GM19467 (cell line): Measurements from ENCODE around the gene RAD51AP2.
"Not testable (repeated sequence)": the region's sequence is repeated elsewhere in the genome, so short reads cannot be mapped to it uniquely, and the experiment has no call there.

Experiments
- ATAC-seq: cut with Tn5 transposase; IDR thresholded peaks from one replicate; pipeline ENCODE4 v1.9.1; 2021; ENCODE audit warnings: mild to moderate bottlenecking, moderate library complexity; ENCODE audit not compliant: unreplicated experiment

RAD51AP2 gene

DNA sequence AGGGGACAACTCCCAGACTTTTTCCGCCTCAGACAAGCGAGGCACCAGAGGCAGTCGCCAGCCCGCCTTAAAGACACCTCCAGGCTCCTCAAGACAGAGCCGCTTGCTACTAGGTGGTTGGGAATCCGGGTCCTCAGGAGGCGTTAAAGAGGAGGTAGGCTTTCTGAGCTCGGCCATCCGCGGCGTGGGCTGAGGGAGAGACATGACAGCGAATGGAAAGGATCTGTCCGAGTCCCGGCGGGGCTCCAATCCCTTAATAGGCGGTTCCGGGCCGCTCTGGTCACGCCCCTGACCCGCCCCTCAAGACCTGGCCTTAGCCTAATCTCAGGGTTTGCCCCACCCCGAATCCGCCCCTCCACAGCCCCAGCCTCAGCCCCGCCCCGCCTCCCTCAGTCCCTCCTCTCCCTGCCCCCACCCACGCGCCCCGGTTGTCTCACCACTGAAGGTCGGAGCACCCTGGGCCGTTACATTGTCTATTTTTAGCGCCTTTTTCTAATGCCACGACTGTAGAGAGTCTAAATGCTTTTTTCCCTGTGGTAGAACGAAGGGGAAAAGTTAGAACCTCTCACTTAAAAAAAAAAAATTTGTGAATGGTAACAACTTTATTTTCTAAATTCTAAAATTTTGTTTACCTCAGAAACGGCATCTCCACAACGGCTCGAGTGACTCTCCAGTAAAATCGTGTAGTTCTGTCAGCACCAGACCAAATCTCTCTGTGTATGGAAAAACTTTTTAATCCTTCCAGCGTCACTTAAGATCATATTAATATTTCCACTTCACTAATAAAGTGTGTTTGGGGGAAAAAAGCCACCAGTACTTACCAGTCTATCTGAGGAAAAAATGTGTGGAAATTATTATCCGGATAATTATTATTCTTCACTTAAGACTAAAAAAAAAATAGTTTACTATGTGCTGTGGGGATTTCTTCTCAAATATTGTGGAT, at the start of gene RAD51AP2:
TSS of gene RAD51AP2 (minus strand) at position 229 of the 943 bp plus-strand sequence. CDS start at position 204, 25 bp downstream.
- peak; percentile 81 for ATAC-seq

DNA sequence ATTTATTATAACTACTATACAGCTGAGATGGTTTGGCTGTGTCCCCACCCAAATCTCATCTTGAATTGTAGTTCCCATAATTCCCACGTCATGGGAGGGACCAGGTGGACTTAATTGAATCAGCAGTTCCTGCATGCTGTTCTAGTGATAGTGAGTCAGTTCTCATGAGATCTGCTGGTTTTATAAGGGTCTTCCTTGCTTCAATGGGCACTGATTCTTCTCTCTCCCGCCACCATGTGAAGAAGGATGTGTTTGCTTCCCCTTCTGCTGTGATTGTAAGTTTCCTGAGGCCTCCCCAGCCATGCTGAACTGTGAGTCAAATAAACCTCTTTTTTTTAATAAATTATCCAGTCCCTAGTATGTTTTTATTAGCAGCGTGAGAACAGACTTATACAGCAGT, 47.5 kb upstream of the RAD51AP2 start:
- ATAC-seq, result not testable (repeated sequence)

DNA sequence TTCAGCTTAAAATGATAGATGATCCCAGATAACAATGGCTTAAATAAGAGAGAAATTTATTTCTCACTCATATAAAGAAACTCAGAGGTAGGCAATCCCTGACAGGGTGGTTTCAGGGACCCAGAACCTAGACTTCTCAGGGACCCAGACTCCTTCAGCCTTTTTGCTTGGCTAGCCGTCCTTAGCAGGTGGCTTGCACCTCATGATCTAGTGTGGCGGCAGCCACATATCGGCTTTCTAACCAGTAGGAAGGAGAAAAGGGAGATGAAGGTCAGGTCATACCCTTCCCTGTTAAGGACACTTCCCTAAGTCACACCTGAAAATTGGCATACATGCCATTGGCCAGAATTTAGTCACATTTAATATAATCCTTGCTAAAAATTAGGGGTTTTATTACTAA, 40.6 kb upstream of the RAD51AP2 start:
- ATAC-seq, result no peak

DNA sequence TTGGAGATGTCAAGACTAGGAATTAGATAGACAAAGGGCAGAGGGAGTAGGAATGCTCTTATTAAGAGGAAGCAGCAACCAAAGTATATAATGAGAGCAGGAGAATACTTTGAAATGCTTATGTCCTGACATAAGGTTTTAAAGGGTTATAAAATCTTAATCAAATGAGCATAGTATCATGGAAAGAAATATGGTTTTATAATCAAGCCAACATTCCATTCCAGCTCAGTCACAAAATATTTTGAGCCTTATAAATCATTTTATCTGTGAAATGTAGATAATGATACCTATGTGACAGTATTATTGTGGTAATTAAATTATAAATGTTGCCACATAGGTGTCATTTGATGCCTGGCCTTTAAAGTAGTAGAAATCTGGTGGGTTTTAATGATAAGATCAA, 39.8 kb upstream of the RAD51AP2 start:
- no peak for ATAC-seq

DNA sequence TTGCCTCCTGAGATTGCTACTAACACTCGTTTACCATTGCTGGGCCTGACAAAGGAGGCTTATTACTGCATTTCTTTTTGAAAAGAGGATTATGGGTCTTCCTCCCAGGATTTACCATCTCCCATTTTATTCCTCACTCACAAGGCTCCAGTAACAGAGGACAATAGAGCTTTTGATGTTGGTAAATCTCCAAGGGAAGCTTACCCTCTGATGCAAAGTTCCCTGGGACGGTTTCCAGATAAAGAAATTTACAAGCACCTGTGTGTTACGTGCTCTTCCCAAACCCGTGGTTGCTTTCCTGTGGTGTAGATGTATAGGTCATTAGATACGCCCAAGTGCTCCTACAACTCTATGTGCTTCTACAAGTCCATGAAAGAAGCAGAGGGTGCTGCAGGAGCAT, 39.4 kb upstream of the RAD51AP2 start:
- no peak for ATAC-seq

DNA sequence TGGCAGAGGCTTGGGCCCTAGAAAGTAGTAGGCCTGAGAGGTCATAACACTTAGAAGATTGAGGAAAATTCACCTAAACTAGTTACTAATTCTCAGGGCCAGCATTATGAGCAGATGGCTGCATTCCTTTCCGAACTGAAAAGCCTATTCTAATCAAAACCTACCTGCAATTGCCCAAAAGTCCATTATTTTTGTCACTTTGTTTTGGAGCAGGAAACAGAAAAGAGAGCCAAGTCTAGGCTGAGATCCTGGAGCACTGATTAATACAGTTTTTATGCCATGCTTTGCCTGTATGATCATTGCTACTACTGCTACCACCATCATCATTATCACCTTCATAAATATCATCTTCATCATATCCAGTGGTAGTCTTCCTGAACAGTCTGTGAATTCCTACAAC, 36.9 kb upstream of the RAD51AP2 start:
- no peak for ATAC-seq

DNA sequence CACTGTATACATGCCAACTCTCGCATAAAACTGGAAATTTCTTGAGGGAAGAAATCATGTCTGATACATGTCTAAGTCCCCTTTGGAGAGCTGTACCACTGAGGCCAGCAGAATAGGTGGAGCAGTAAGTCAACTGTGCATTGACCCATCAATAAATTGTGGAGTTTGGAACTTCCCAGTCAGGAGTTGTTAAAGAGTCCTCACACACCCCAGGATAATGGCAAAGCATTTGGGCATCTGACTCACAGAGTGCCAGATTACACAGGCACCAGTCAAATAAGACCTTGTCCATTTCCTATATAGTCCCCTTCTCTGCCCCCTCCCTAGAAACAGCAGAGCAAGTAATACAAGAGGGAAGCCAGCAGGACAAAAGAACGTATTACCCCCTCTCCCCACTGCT, 32.7 kb upstream of the RAD51AP2 start:
- ATAC-seq, result no peak

DNA sequence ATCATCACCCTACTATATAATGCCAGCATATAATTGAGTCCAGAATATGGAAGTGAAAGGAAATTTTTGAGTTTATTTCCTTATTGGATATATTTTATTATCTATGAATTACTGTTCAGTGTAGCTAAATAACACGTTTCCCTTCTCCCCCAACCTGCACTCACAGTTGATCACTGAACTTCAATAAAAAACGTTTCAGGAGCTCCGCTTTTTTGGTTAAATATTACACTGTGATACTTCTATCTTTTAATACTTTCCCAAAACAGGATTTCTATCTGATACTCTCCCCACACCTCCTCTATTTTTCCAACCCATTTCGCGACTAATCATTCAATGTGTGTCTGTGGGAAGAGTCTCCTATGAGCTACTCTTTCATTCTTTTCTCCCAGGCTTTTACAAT, 29.5 kb upstream of the RAD51AP2 start:
- no peak for ATAC-seq

DNA sequence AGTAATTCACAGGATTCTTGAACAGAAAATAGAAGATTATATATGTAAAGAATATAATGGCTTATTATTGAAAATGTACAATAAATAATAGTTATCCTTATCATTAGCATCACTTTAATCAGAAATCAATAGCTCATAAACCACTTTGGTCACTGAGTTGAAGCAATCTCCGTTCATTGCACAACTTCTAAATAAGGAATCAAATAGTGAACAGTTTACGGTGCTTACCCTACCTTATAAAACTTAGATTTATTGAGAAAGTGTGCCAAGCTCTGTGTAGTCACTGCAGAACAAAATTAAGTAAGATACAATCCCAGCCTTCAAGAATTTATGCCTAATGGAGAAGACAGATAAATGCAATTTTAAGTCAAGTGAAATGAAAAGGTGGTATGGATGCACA, 29.0 kb upstream of the RAD51AP2 start:
- no peak for ATAC-seq

DNA sequence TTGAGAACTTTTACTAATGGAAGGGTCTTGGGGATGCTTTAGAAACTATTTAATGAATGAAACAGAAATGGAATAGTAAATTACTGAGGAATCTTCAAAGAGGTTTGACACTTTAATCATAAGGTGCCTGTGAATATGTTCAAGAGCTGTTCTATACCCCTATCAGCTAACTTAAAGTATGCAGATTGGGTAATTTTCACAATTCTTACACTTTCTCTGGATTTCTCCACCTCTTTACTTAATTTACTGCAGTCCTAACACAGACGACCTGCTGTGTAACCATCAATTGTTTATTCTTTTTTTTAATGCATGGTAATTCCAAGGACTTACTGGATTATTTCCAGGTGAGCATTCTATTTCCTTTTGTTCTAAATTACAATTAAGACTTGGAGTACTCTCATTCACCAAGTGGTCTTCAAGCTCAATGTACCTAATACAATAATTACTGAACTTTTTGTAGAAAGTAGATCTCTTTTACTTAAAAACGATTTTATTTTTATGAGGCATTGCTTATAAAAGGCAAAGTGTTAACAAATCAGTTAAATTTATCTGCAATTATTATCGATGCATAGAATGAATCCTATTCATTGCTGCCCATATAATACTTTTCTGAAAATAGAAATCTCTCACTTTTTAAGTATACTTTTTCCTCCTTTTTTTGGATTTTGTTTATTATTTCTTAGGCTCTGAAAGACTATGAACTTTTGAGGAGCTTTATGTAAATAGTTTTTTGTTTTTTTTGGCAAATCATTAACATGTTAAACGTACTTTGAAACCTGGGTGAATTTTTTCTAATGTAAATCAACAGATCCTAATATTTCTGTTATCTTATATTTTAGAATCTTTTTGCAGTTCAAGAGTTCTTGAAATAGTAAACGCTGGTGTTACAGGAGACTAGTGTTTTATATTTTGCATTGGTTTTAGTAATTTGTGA, 27.7 kb upstream of the RAD51AP2 start:
- no peak for ATAC-seq

DNA sequence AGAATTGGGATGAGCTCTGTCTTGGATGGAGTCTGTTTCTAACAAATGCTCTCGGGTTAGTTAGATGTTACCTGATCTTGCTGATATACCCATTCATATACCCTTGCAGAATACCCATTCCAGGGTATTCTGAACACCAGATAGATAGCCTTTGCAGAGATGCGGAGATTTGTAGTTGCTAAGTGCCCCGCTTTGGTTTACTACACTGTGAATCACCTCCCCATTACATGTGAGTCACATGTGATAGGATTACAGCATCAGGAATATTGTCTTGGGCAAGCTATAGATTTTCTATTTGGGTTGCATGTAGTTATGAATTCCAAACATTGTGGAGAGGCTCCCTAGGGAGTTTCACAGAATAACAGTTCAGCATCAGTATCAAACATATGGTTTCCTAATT, 26.0 kb upstream of the RAD51AP2 start:
- no peak for ATAC-seq

DNA sequence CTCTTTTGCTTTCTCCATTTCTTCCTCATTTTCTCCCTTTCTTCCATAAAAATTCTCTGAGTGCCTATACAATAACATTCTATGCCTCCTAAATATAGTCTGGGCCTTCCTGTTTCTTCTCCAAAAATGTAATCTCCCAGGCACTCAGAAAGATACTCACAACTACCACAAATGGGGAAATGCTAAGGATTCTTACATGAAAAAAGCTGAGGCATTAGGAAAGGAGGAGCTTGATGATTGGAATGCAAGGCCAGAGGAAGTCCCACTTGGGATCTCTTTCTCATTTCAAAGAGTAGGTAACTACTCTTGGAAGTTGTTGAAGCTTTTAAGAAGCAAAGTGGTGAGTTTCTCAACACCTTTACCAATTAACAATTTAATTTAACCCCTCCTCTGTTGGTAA, 25.6 kb upstream of the RAD51AP2 start:
- no peak for ATAC-seq

DNA sequence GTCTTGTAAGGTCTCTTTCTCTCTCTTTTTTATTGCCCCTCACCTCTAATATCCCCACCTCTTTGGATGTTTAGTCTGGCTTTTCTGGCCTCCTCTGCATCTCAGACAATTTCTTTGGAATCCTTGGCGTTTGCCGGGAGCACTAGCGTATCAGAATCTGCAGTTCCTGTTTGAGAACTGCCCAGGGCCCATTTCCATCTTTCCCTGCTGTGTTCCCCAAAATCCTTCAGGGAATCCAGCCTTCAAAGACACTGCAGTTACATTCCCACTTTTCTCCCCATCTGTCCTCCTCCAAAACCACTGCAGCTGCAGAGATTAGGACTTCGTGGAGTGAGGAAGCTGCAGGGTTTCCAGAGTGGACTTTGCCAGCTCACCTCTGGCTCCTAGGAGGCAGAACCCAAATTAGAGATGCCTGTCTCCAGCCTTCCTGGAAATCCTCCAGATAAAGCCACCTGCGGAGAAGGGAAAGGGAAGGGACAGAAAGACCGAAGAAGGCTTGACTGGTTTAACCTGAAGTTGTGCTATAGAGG, 25.0 kb upstream of the RAD51AP2 start:
- no peak for ATAC-seq

DNA sequence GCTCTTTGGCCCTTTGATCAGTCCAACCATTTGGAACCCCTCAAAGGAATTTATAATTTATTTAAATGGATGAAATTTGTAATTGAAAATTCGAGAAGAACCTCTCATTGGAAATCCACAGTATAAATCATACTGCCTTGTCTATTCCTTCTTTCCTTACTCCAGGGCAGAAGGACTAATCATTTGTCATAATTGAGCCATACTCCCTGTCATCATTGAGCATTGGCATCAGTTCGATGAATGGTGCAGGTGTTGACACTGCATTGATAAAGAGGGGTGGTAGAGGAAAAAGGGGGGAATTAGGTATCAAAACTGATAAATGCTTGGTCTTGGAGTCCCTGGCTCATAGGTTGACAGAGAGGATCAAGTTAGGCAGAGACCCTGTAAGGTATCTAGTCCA, 24.2 kb upstream of the RAD51AP2 start:
- no peak for ATAC-seq

DNA sequence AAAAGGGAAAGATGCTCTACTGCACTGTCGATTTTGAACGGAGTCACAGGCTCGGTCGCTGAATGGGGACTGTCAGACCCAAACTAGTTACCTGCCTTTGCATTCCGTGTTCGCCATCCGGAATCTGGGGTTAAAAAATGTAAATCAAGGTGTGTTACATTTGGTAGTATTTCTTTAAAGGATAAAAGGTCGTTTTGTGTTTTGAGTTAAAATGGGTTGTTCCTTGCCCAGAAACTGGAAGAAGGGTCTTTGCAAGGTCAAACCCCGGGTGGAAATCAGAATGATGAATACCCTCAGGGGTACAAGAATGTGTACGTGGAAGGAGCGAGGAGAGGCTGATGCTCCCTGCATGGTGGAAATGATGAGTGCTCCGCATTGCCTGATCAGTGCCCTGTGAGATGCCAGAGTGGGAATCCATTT, 23.3 kb upstream of the RAD51AP2 start:
- ATAC-seq, result no peak

DNA sequence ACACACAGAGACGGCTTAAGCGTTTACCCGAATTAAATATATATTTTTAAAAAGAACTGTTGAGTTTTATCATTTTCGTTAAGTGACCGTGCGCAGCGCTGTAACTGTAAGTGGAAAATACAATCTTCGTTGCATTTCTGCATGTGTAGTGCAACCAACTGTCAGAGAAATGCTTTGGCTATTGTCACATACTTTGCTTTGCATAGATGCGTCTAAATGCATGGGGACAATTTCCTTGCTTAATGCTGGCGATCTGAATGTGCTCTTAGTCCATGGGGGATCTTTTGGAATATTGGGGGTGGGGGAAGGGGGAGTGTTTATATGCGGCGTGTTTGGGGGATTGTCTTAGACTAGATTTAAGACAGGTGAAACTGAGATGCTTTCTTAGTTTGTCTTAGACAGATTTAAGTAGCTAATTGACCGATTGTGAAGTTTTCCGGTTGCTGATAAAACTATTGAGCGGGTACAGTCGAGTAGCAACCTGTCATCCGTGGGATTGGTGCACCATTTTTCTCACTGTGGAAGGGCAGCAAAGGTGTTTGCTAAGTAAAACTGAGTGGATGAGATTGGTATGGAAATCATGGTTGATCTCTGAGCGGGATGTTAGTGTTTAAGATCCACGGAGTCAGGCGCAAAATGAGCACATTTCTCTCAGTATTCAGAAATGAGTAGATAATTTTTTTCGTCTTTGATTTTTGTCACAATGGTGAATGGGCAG, 22.7 kb upstream of the RAD51AP2 start:
- ATAC-seq, result no peak

DNA sequence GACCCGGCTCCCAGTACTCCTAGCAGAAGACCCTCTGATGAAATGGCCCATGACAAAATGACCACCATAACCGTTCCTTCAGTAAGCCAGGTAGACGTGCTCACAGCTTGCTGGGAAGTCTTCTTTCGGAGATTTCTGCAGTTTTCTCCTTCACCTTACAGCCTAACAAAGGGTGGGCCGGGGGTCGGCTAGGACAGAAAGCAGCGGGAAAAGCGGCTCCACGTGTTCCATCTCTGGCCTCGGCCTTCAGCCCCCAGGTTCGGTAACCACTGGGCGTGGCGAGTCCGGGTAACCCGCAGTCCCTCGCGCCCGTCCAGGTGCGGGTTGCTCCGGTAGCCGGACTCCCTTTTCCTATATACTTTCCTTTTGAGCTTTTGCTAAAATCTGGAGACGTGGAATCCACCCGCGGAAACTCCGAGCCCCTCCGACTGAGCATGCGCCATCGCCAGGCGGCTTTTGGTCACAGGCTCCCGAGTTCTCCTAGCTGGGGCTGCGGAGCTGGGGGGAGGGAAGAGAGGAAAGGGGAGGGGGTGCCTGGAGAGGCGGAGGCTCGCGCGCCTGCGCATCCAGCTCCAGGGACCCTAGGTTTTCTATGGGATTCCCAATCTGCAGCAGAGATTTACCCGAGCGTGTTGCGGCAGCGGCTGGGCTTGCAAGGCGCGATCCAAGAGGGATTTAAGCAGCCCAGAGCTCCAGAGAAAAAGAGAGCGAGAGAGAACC, 22.0 kb upstream of the RAD51AP2 start, which contains the start of gene VSNL1:
TSS of gene VSNL1 (plus strand) at position 604 of the 720 bp plus-strand sequence. CDS start 51,379 bp downstream, outside the sequence.
- ATAC-seq, result no peak

DNA sequence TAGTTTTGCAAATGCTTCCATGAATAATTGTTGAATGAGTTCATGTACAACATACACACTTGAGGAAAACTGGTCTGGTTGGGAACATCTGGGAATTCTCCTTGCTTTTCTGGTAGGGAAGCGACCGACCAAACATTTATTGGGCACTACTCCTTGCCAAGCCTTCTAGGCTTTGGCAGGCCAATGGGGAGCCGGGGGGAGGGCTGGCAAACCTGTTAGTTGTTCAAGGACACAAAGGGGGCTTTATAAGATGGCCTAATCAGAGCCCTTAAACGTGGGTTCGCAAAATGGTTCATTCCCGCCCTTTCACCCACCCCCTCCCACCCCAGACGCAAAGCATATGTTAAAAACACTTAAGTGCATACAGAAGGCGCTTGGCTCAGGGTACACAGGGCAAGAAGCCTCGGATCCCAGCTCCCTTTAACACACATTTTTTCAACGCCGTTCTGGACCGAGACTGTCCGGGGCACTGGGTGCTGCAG, 21.4 kb upstream of the RAD51AP2 start:
- no peak for ATAC-seq

DNA sequence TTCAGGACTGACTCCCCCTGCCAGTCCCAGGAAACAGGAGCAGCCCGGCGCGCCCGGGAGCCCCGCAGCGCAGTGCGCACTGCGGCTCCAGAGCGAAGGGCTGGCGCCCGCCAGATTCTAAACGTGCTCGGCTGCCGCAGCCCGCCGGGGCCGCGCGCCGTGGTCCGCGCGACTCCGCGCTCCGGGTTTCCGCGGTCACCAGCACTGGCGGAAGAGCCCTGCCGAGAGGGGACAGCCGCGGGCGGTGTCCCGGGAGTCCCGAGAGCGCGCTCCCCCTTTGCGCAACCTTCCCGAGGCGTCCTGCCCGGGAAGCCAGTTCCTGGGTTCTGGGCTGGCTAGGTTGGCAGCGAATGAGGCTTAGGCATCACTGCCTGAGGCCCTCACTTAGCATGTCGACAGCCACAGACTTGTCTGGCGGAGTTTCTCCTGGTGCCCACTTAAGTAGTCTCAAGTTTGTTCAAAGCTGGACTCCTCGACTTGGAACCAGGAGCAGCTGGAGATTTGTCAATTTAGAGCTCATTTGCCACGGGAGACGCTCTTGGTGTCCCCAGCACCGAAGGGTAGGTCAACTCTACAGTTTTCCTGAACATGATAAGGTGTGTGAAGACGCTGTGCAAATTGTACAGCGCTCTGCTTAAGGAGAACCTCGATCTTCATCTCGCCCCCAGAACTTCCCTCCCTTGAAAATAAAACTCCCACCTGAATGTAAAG, 20.8 kb upstream of the RAD51AP2 start:
- peak; percentile 65 for ATAC-seq
